ENCODE results near the gene RASEF. TPM values are rescaled to one million over a fixed set of nuclear protein-coding genes. Genes with fewer than 3 reads are reported as not detected.

The RASEF gene
- total RNA-seq, 1 donor from 2014 or later: 10.9 TPM

GRCh38 chr9:83012922-83013838 is 49.8 kb downstream of the RASEF start:
- Histone ChIP-seq H3K4me3 (no peak overlapping the region), H3K36me3 (no peaks in the 10 kb centered on the region), H3K27ac (no peak overlapping the region), H3K27me3 (no peaks in the 10 kb centered on the region), H3K4me1 (peaks cover 8% of the 10 kb centered on the region), H3K9me3 (no peaks in the 10 kb centered on the region)
- TF ChIP-seq CTCF (IDR thresholded peaks at IDR 0.05): no peak
- ATAC-seq: no peak
- no peak for DNase-seq
- intact Hi-C loops (cut with DNase I): no loop called here

GRCh38 chr9:83012168-83012921 is 50.6 kb downstream of the RASEF start:
- Histone ChIP-seq H3K27me3 (no peaks in the 10 kb centered on the region), H3K4me3 (no peak overlapping the region), H3K36me3 (no peaks in the 10 kb centered on the region), H3K9me3 (no peaks in the 10 kb centered on the region), H3K27ac (no peak overlapping the region), H3K4me1 (peaks cover 8% of the 10 kb centered on the region)
- TF ChIP-seq CTCF (IDR thresholded peaks at IDR 0.05): no peak
- no peak for DNase-seq
- ATAC-seq: no peak
- intact Hi-C loops (cut with DNase I): no loop called here

- TF ChIP-seq CTCF (IDR thresholded peaks at IDR 0.05): no peak
- Histone ChIP-seq H3K27ac (no peak overlapping the region), H3K36me3 (no peaks in the 10 kb centered on the region), H3K4me3 (no peak overlapping the region), H3K27me3 (no peaks in the 10 kb centered on the region), H3K4me1 (peaks cover 8% of the 10 kb centered on the region), H3K9me3 (no peaks in the 10 kb centered on the region)
- intact Hi-C loops (cut with DNase I): no loop called here
- no peak for DNase-seq
- no peak for ATAC-seq
These were observed 51.3 kb downstream of the RASEF start for GRCh38 chr9:83011611-83012010.

- Histone ChIP-seq H3K4me3 (no peak overlapping the region), H3K27ac (no peak overlapping the region), H3K27me3 (no peaks in the 10 kb centered on the region), H3K4me1 (peaks cover 8% of the 10 kb centered on the region), H3K9me3 (no peaks in the 10 kb centered on the region), H3K36me3 (no peaks in the 10 kb centered on the region)
- ATAC-seq (no peak), DNase-seq (no peak)
- TF ChIP-seq CTCF (IDR thresholded peaks at IDR 0.05): no peak
- intact Hi-C loops (cut with DNase I): no loop called here
These were observed 55.2 kb downstream of the RASEF start for GRCh38 chr9:83007521-83008300.

GRCh38 chr9:83006378-83006777 is 56.6 kb downstream of the RASEF start:
- no peaks in the 10 kb centered on the region for H3K36me3 ChIP-seq
- no peak overlapping the region for H3K27ac ChIP-seq
- no peaks in the 10 kb centered on the region for H3K9me3 ChIP-seq
- intact Hi-C loops (cut with DNase I): no loop called here
- DNase-seq (no peak), ATAC-seq (no peak)
- H3K27me3 ChIP-seq: no peaks in the 10 kb centered on the region
- H3K4me1 ChIP-seq: no peaks in the 10 kb centered on the region
- TF ChIP-seq CTCF (IDR thresholded peaks at IDR 0.05): no peak
- no peak overlapping the region for H3K4me3 ChIP-seq
